Endothelial cell of umbilical vein (primary cell): ENCODE data around the gene PGAP6. TPM values are rescaled to one million over a fixed set of nuclear protein-coding genes. Genes with fewer than 3 reads are reported as not detected.

Source experiments
- BruUV-seq: library from RNA; stranded (reverse); fragments of 400-500 nt; replicated peaks from 2 replicates; lab custom pipeline; 2021; lab: Mats Ljungman, UMichigan
- CTCF ChIA-PET: fragments of 300-600, 350-600 bp; sonication (Branson Sonifier 250); formaldehyde crosslinking; loops from one replicate; lab custom pipeline; 2021; ENCODE audit warnings: antibody characterized with exemption, inconsistent platforms; lab: Charles Lee
- POLR2A ChIA-PET: fragments of 300-600, 350-600 bp; sonication (Branson Sonifier 250); formaldehyde crosslinking; loops from one replicate; lab custom pipeline; 2021; ENCODE audit warnings: antibody characterized with exemption, inconsistent platforms; lab: Charles Lee
- DNase-seq: peaks from one replicate; pipeline ENCODE4 v3.0.0-alpha.2; 2011; ENCODE audit warnings: low read depth, low spot score
- FAIRE-seq: peaks from 2 replicates; lab custom pipeline; 2011; peaks lifted over from hg19 to GRCh38; lab: Jason Lieb, UNC
- H2AFZ ChIP-seq: 2 replicates; pipeline ENCODE4 v1.6.0; 2012; ENCODE audit warnings: low read depth, low read length, control low read depth, inconsistent platforms
- H3K27ac ChIP-seq: 2 replicates; pipeline ENCODE4 v1.5.1; 2011; ENCODE audit warnings: low read depth, mild to moderate bottlenecking, control low read depth, low read length, moderate library complexity; ENCODE audit not compliant: insufficient read depth
- H3K27me3 ChIP-seq, 2 experiments: 2 replicates each; pipeline versions ENCODE4 v1.6.0 to v1.6.1; 2011; ENCODE audit warnings: low read length in 2 of 2, mixed read lengths in 1 of 2; ENCODE audit not compliant: control insufficient read depth in 2 of 2, insufficient read depth in 2 of 2
- H3K36me3 ChIP-seq, 2 experiments: 2 replicates in 1 of 2; 3 replicates in 1 of 2; pipeline ENCODE4 v1.5.1; 2011; ENCODE audit warnings: low read length in 2 of 2, mild to moderate bottlenecking in 1 of 2, moderate library complexity in 1 of 2; ENCODE audit not compliant: control insufficient read depth in 2 of 2, insufficient read depth in 2 of 2; ENCODE audit errors: extremely low read depth in 1 of 2
- H3K4me1 ChIP-seq: 3 replicates; pipeline ENCODE4 v1.5.1; 2011; ENCODE audit warnings: mild to moderate bottlenecking, low read length; ENCODE audit not compliant: control insufficient read depth, insufficient read depth; ENCODE audit errors: extremely low read depth
- H3K4me2 ChIP-seq: 2 replicates; pipeline ENCODE4 v1.6.1; 2011; ENCODE audit warnings: low read length, control low read depth, mixed read lengths; ENCODE audit not compliant: insufficient read depth
- H3K4me3 ChIP-seq, 3 experiments: fragments of 200-600 bp in 1 of 3; sonication (generic), shearing (Covaris generic) in 1 of 3; replicated peaks in 1 of 3; 2 replicates each; pipeline ENCODE4 v1.5.1; 2011 to 2016; ENCODE audit warnings: control low read depth in 3 of 3, low read length in 3 of 3, mild to moderate bottlenecking in 2 of 3, inconsistent platforms in 1 of 3, low read depth in 1 of 3, moderate library complexity in 1 of 3; ENCODE audit not compliant: insufficient read depth in 1 of 3
- H3K79me2 ChIP-seq: 2 replicates; pipeline ENCODE4 v1.6.0; 2012; ENCODE audit warnings: low read length, inconsistent platforms; ENCODE audit not compliant: control insufficient read depth, insufficient read depth
- H3K9ac ChIP-seq: replicated peaks from 2 replicates; pipeline ENCODE3; 2011; ENCODE audit warnings: low read length, control low read depth; ENCODE audit not compliant: insufficient read depth; ENCODE audit errors: extremely low read depth
- H3K9me1 ChIP-seq: replicated peaks from 3 replicates; pipeline ENCODE4 v1.6.0; 2011; ENCODE audit warnings: mild to moderate bottlenecking, low read length; ENCODE audit not compliant: control insufficient read depth, insufficient read depth; ENCODE audit errors: extremely low read depth
- H3K9me3 ChIP-seq: replicated peaks from 2 replicates; pipeline ENCODE4 v1.5.1; 2012; ENCODE audit warnings: low read length, inconsistent platforms; ENCODE audit not compliant: control insufficient read depth, insufficient read depth
- H4K20me1 ChIP-seq: replicated peaks from 2 replicates; pipeline ENCODE3; 2011; ENCODE audit warnings: mild to moderate bottlenecking, low read length; ENCODE audit not compliant: control insufficient read depth, insufficient read depth; ENCODE audit errors: extremely low read depth
- EZH2 ChIP-seq: IDR thresholded peaks from 2 replicates; pipeline ENCODE4 v1.6.1; 2012; ENCODE audit warnings: borderline replicate concordance, low read depth, mild to moderate bottlenecking, moderate library complexity, low read length, inconsistent platforms; ENCODE audit not compliant: severe bottlenecking
- FOS ChIP-seq: IDR thresholded peaks from 2 replicates; pipeline ENCODE4 v1.6.1; 2011; ENCODE audit warnings: mild to moderate bottlenecking, low read length, moderate library complexity, borderline replicate concordance; ENCODE audit not compliant: insufficient read depth
- GATA2 ChIP-seq: IDR thresholded peaks from 2 replicates; pipeline ENCODE4 v1.7.0; 2011; ENCODE audit warnings: low read depth, mild to moderate bottlenecking, moderate library complexity, mixed read lengths, low read length; ENCODE audit not compliant: insufficient read length, insufficient read depth
- JUN ChIP-seq: IDR thresholded peaks from 2 replicates; pipeline ENCODE4 v1.6.1; 2011; ENCODE audit warnings: borderline replicate concordance, low read depth; ENCODE audit not compliant: insufficient read length, insufficient read depth
- MYC ChIP-seq: IDR thresholded peaks from one replicate; pipeline ENCODE4 v1.6.1; 2011; ENCODE audit warnings: mild to moderate bottlenecking, low read depth, low read length
- POLR2A ChIP-seq: IDR thresholded peaks from 2 replicates; pipeline ENCODE4 v1.6.1; 2012; ENCODE audit warnings: low read depth, mild to moderate bottlenecking, control low read depth, low read length
- POLR2AphosphoS5 ChIP-seq: IDR thresholded peaks from 2 replicates; pipeline ENCODE4 v1.6.1; 2012; ENCODE audit warnings: low read depth, mild to moderate bottlenecking, control low read depth, low read length, moderate library complexity; ENCODE audit not compliant: insufficient read depth
- dilution Hi-C: fragments of 300-500 bp; cut with MboI; formaldehyde crosslinking; loops from one replicate; pipeline ENCODE4 v1.15.0; 2019; ENCODE audit warnings: low sequenced_read_pairs; ENCODE audit not compliant: extremely low pct_ligation_motif_present
- intact Hi-C: fragments of 100-400 bp; cut with micrococcal nuclease; formaldehyde crosslinking; loops from one replicate; pipeline ENCODE4 v1.10.0; 2022
- polyA plus RNA-seq, 4 experiments: library from polyadenylated mRNA; depleted of rRNA in 3 of 4; stranded (reverse) in 3 of 4; unstranded in 1 of 4; fragments of >200 nt; gene quantifications; 2 replicates each; pipeline versions ENCODE4 v1.2.1 to v1.2.3, GENCODE V29; 2011 to 2012; ENCODE audit warnings: missing spikeins in 1 of 4
- total RNA-seq: library from RNA; stranded (reverse); gene quantifications from 2 replicates; pipeline ENCODE4 v1.2.3, GENCODE V29; 2021
- TF ChIP-seq, protein P1 (sequence below): IDR thresholded peaks from 2 replicates; pipeline ENCODE4 v1.6.1; 2011; ENCODE audit not compliant: insufficient read depth, insufficient read length
- TF ChIP-seq, protein P2 (sequence below), 2 donors: IDR thresholded peaks; 1 replicate in 1 of 2; 2 replicates in 1 of 2; pipeline ENCODE4 v1.5.1; 2011; ENCODE audit warnings: low read length in 2 of 2, mild to moderate bottlenecking in 2 of 2, moderate library complexity in 2 of 2, control low read depth in 1 of 2, inconsistent platforms in 1 of 2, low read depth in 1 of 2; ENCODE audit not compliant: insufficient read depth in 1 of 2; ENCODE audit errors: extremely low read depth in 1 of 2

The PGAP6 gene
- total and polyA plus RNA-seq, 2 donors (not counting 3 experiments of a cell fraction or from before 2014, with no cell fraction given): 89.8 to 365 TPM

DNA sequence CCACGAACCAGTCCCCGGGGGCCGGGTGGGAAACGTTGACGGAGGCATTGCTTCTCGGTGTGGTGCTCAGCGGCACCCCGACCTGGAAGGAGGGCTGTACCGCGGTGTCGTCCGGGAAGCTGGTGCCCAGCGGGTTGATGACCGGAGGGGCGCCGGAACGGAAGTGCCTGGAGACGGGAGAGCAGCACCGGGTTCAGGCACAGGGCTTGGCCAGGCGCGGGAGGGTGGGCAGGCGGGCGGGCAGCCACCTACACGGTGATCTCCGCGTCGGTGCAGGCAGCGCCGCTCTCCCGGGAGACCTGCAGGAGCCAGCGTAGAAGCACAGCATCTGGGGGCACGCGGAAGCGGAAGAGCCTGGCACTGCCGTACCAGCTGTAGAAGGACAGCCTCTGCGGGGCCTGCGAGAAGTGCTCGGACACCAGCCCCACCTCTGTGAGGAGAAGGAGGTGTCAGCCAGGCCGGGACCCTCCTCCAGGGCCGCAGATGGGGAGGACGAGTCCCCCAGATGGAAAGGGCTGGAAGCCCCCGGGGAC is 4.3 kb downstream of the PGAP6 start:
- Histone ChIP-seq H3K9me3 (no peaks in the 10 kb centered on the region), H2AFZ (no peak overlapping the region), H3K4me3 (no peak overlapping the region), H3K36me3 (peaks cover 7 to 38% of the 10 kb centered on the region in 2 experiments), H3K9me1 (no peaks in the 10 kb centered on the region), H3K27me3 (no peaks in the 10 kb centered on the region), H3K9ac (no peak overlapping the region), H4K20me1 (no peaks in the 10 kb centered on the region), H3K79me2 (peaks cover 26% of the 10 kb centered on the region), H3K4me2 (no peak overlapping the region), H3K27ac (no peak overlapping the region), H3K4me1 (peaks cover 4% of the 10 kb centered on the region)
- ChIA-PET CTCF (no interaction called here), POLR2A (no interaction called here)
- TF ChIP-seq FOS: no peak
- TF ChIP-seq POLR2AphosphoS5: no peak
- TF ChIP-seq, protein P1, sequence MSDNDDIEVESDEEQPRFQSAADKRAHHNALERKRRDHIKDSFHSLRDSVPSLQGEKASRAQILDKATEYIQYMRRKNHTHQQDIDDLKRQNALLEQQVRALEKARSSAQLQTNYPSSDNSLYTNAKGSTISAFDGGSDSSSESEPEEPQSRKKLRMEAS: no peak
- no peak for TF ChIP-seq GATA2
- no peak for TF ChIP-seq EZH2
- no peak for TF ChIP-seq MYC
- TF ChIP-seq POLR2A: no peak
- no peak for TF ChIP-seq JUN
- TF ChIP-seq, protein P2, sequence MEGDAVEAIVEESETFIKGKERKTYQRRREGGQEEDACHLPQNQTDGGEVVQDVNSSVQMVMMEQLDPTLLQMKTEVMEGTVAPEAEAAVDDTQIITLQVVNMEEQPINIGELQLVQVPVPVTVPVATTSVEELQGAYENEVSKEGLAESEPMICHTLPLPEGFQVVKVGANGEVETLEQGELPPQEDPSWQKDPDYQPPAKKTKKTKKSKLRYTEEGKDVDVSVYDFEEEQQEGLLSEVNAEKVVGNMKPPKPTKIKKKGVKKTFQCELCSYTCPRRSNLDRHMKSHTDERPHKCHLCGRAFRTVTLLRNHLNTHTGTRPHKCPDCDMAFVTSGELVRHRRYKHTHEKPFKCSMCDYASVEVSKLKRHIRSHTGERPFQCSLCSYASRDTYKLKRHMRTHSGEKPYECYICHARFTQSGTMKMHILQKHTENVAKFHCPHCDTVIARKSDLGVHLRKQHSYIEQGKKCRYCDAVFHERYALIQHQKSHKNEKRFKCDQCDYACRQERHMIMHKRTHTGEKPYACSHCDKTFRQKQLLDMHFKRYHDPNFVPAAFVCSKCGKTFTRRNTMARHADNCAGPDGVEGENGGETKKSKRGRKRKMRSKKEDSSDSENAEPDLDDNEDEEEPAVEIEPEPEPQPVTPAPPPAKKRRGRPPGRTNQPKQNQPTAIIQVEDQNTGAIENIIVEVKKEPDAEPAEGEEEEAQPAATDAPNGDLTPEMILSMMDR (IDR thresholded peaks at IDR 0.05; ENCODE audit: extremely low read depth in 1 of 2, insufficient read depth in 1 of 2, low read depth in 1 of 2, low read length in 2 of 2): no peak
- dilution Hi-C loops: no loop called here
- DNase-seq (no peak), FAIRE-seq (no peak)
- intact Hi-C loops: no loop called here
- BruUV-seq: no TSS peak
